ENCODE data around the gene CHIA.

CHIA gene

DNA sequence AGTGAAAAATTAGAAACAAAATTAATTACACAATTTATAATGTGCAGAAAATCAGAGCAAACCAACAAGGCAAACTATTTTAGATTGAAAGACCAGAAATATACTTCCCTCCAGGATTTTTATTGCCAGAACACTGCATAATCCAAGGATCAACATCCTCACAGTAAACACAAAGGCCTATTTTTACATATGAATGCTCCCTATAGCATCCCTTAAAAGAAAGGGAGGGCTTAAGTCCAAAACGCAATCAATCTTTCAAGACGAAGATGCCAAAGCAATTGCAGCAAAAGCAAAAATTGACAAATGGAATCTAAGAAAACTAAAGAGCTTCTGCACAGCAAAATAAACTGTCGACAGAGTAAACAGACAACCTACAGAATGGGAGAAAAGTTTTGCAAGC lies 18.6 kb upstream of the CHIA start:
- no peaks in the 10 kb centered on the region for H4K20me1 ChIP-seq (ENCODE audit: control insufficient read depth, insufficient read depth, low read depth, low read length)
- H3K9me2 ChIP-seq (replicated peaks; ENCODE audit: control insufficient read depth, low read length), result no peaks in the 10 kb centered on the region
- H3K9me3 ChIP-seq (ENCODE audit: control insufficient read depth, insufficient read depth, low read length), result peaks cover 9% of the 10 kb centered on the region; the same call in 1 of the 2 replicates
- no peaks in the 10 kb centered on the region for H3K79me2 ChIP-seq (ENCODE audit: control insufficient read depth, low read length)
- H3K4me1 ChIP-seq (ENCODE audit: control insufficient read depth, low read length), result peaks cover 12% of the 10 kb centered on the region
- TF ChIP-seq, protein P1, sequence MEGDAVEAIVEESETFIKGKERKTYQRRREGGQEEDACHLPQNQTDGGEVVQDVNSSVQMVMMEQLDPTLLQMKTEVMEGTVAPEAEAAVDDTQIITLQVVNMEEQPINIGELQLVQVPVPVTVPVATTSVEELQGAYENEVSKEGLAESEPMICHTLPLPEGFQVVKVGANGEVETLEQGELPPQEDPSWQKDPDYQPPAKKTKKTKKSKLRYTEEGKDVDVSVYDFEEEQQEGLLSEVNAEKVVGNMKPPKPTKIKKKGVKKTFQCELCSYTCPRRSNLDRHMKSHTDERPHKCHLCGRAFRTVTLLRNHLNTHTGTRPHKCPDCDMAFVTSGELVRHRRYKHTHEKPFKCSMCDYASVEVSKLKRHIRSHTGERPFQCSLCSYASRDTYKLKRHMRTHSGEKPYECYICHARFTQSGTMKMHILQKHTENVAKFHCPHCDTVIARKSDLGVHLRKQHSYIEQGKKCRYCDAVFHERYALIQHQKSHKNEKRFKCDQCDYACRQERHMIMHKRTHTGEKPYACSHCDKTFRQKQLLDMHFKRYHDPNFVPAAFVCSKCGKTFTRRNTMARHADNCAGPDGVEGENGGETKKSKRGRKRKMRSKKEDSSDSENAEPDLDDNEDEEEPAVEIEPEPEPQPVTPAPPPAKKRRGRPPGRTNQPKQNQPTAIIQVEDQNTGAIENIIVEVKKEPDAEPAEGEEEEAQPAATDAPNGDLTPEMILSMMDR (IDR thresholded peaks at IDR 0.05; ENCODE audit: low read depth, low read length, poor library complexity, severe bottlenecking), result no peak
- no peak overlapping the region for H3K4me3 ChIP-seq (ENCODE audit: low read length)
- H3F3A ChIP-seq (ENCODE audit: control insufficient read depth, insufficient read depth), result no peaks in the 10 kb centered on the region
- peaks cover 12% of the 10 kb centered on the region for H3K27me3 ChIP-seq (ENCODE audit: control insufficient read depth, low read length)
- H3K36me3 ChIP-seq (ENCODE audit: control insufficient read depth, low read length), result no peaks in the 10 kb centered on the region
- H3K4me2 ChIP-seq (ENCODE audit: low read length), result no peak overlapping the region
- H3K27ac ChIP-seq (ENCODE audit: low read depth, low read length), result no peak overlapping the region

DNA sequence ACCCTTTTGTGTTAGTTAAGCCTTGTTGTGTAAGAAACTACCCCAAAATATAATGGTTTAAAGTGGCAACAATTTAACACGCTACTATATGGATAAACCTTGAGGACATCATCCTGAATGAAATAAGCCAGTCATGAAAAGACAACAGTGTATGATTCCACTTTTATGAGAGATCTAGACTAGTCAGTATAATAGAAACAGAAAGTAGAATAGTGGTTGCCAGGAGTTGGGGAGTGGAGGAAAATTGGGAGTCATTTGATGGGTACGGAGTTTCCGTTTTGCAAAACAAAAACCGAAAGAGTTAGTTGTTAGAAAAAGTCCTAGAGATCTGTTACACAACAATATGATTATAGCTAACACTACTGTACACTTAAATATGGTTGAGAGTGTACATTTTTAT lies 16.0 kb upstream of the CHIA start:
- H3K27ac ChIP-seq (ENCODE audit: low read depth, low read length), result no peak overlapping the region

DNA sequence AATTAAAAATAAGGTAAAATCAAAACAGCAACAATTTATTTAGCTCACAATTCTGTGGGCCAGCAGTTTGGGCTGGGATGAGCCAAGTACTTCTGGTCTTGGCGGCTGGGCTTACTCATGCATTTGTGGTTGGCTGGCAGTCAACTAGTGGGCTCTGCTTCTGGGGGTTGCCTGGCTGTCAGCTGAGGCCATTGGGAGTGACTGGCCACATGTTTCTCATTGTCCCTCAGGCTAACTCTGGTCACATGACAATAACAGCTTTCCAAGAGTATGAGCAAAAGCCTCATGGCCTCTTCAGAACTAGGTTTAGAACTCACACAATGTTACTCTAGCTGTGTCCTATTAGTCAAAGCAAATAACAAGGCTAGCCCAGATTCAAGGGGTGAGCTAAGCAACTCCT lies 15.6 kb upstream of the CHIA start:
- no peak overlapping the region for H3K27ac ChIP-seq (ENCODE audit: low read depth, low read length)
- H3K4me3 ChIP-seq (ENCODE audit: low read length), result no peak overlapping the region
- no peaks in the 10 kb centered on the region for H4K20me1 ChIP-seq (ENCODE audit: control insufficient read depth, insufficient read depth, low read depth, low read length)
- TF ChIP-seq, protein P1 (IDR thresholded peaks at IDR 0.05; ENCODE audit: low read depth, low read length, poor library complexity, severe bottlenecking), result no peak
- no peak for TF ChIP-seq EZH2phosphoT487 (IDR thresholded peaks at IDR 0.05; ENCODE audit: borderline replicate concordance, low read length)
- H3F3A ChIP-seq (ENCODE audit: control insufficient read depth, insufficient read depth), result no peaks in the 10 kb centered on the region
- no peaks in the 10 kb centered on the region for H3K9me2 ChIP-seq (replicated peaks; ENCODE audit: control insufficient read depth, low read length)
- H3K27me3 ChIP-seq (ENCODE audit: control insufficient read depth, low read length), result peaks cover 12% of the 10 kb centered on the region
- no peaks in the 10 kb centered on the region for H3K79me2 ChIP-seq (ENCODE audit: control insufficient read depth, low read length)
- peaks cover 10% of the 10 kb centered on the region; the same call in 1 of the 2 replicates for H3K9me3 ChIP-seq (ENCODE audit: control insufficient read depth, insufficient read depth, low read length)
- peaks cover 9% of the 10 kb centered on the region for H3K4me1 ChIP-seq (ENCODE audit: control insufficient read depth, low read length)
- H3K36me3 ChIP-seq (ENCODE audit: control insufficient read depth, low read length), result no peaks in the 10 kb centered on the region
- H3K4me2 ChIP-seq (ENCODE audit: low read length), result no peak overlapping the region

More for the DNA sequence above, 16.0 kb upstream of the CHIA start:
- H3F3A ChIP-seq (ENCODE audit: control insufficient read depth, insufficient read depth), result no peaks in the 10 kb centered on the region
- H4K20me1 ChIP-seq (ENCODE audit: control insufficient read depth, insufficient read depth, low read depth, low read length), result no peaks in the 10 kb centered on the region
- no peak overlapping the region for H3K4me3 ChIP-seq (ENCODE audit: low read length)
- no peak overlapping the region for H3K4me2 ChIP-seq (ENCODE audit: low read length)
- H3K9me2 ChIP-seq (replicated peaks; ENCODE audit: control insufficient read depth, low read length), result no peaks in the 10 kb centered on the region
- peaks cover 12% of the 10 kb centered on the region for H3K27me3 ChIP-seq (ENCODE audit: control insufficient read depth, low read length)
- peaks cover 10% of the 10 kb centered on the region; the same call in 1 of the 2 replicates for H3K9me3 ChIP-seq (ENCODE audit: control insufficient read depth, insufficient read depth, low read length)
- H3K79me2 ChIP-seq (ENCODE audit: control insufficient read depth, low read length), result no peaks in the 10 kb centered on the region
- peaks cover 12% of the 10 kb centered on the region for H3K4me1 ChIP-seq (ENCODE audit: control insufficient read depth, low read length)
- TF ChIP-seq, protein P1 (IDR thresholded peaks at IDR 0.05; ENCODE audit: low read depth, low read length, poor library complexity, severe bottlenecking), result no peak
- TF ChIP-seq EZH2phosphoT487 (IDR thresholded peaks at IDR 0.05; ENCODE audit: borderline replicate concordance, low read length), result no peak
- H3K36me3 ChIP-seq (ENCODE audit: control insufficient read depth, low read length), result no peaks in the 10 kb centered on the region

Measured in DOHH2 (cell line).